ENCODE measurements around the gene PSMD10.

PSMD10 gene

DNA sequence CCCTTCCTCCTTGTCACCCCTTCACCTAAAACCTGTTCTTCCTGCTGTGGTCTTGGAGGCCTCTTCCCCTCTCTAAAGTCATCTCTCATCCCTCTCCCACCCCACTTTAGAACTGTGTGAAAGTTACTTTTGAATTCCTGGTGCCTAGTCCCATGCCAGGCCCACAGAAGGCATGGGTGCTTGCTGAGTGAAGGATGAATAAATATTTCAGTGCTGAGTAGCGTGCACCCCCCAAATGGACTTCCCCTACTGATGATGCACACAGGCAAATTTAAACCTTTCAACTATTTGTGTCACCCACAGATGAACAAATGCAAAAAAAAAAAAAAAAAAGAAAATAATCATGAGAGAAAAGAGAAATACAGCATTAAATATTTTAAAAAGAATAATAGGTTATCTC is 19.8 kb downstream of the PSMD10 start:
- no peak for DNase-seq

DNA sequence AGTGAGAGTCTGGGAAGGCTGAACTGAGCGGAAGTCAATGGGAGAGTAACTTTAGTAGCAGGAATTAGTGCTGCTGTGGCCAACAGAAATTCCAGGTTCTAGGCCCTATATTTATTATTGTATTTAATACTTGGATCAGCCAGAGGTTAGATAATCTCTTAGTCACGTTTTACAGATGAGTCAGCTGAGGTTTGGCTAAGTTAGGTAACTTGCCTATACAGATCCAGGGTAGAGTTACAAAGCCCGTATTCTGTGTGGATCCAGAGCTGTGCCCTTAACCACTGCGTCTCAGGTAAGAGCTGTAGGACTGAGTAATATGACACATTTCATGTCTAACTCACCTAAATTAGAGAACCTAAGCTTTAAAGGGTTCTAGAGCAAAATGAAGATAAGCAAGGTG is 20.5 kb downstream of the PSMD10 start:
- DNase-seq, result no peak

DNA sequence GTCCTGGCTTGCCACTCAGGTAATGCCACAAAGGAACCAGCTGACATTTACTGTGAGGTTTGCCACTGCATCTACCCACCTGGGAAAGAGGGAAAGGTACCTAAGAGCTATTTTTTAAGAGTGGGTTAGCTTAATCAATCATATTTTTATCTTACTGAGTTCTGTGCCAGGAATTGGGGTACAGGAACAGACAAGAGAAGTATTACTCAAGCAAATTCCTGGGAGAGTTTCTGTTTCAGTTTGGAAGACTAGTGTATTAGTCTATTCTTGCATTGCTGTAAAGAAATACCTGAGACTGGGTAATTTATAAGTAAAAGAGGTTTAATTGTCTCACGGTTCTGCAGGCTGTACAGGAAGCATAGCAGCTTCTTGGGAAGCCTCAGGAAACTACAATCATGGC is 23.2 kb downstream of the PSMD10 start:
- DNase-seq, result no peak

DNA sequence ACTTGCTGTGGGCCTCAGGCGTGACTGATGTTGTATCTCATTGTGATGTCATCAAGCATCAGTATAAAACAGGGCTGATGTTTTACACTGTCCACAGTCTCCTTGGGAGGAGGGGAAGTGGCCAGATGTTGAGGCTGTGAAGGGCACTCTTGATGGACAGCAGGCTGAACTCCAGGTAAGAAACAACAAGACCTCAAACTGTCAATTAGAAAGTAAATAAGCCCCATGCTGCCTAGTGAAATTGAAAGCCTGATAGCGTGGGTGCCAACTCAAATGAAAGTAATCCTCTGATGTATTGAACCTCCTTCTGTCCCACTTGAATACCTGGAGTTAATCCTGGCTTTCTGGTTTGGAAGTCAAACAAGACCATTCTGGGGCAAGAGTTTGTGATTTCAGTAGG is 26.7 kb downstream of the PSMD10 start:
- DNase-seq, result no peak

DNA sequence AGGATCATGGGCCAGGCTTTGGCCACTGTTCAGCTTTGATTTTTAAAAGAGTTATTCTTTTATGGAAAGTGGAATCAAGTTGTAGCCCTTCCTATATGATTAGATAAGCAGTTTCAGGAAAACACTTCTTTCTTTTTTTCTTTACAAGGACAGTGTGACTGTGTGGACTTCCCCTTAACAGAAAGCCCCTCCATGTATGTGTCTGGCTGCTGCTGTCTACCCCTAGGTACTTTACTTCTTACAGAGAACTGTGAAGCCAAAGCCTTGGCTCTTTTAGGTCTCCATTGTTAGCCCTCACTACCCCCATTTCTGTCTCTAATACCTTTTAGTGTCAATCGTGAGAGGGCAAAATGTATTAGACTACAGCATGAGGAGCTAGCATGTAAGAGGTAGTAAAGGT is 27.3 kb downstream of the PSMD10 start:
- no peak for DNase-seq

DNA sequence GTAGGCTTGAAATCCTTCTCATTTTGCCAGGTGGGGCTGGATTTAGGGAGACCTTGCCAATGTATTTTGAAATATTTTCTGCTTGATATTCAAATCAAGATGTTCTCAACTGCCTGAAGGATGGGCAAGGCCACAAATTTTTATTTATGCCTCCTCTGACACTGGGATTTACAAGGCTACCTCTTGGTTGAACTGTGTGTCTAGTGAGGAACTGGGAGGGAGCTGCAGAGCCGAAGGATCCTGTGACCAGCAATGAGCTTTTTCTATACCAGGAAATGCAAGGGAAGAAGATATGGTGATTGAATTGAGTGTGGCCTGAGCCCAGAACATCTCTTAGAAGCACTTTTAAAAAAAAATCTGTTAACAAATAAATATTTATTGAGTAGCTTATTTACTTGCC is 31.5 kb downstream of the PSMD10 start:
- DNase-seq, result no peak

DNA sequence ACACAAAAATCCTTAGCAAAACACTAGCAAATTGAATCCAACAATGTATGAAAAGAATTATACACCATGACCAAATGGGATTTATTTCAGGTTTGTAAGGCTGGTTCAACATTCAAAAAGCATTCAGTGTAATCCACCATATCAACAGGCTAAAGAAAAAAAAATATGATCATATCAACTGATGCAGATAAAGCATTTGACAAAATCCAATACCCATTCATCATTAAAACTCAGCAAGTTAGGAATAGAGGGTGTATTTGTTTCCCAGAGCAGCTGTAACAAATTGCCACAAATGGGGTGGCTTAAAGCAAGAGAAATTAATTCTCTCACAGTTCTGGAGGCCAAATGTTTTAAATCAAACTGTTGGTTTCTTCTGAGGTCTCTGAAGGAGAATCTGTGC is 35.8 kb downstream of the PSMD10 start:
- DNase-seq, result no peak

DNA sequence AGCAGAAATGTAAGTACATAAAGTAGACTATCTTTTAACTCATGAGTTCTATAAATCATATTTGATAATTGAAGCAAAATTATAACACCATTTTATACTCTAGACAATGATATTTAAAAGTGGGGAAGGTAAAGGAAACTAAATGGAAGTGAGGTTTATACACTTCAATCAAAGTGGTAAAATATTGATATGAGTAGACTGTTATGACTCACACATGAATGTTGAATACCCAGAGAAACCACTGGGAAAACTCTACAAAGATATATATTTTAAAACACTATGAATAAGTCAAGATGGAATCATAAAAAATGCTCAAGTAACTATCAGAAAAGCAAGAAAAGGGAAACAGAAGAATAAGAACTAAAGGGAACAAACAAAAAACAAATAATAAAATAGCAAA is 38.1 kb downstream of the PSMD10 start:
- no peak for DNase-seq

DNA sequence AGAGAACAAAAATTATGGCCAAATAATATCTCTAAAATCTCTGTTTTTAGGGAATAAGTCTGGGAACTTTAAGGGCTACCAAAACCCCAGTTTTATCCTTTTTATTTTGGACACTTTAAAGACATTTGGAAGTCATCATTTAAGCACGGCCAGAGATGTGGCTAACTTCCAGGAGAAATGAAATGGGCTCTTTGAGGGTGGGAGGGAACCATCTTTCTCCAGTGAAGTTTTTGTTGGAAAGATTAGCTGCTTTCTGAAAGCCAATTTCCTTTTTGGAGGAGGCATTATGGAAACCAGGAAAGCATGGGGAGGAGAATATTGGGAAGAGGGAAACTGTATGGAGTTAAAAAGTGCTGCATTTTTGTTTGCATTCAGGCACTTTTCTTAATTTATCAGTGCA is 41.7 kb downstream of the PSMD10 start:
- DNase-seq, result no peak

DNA sequence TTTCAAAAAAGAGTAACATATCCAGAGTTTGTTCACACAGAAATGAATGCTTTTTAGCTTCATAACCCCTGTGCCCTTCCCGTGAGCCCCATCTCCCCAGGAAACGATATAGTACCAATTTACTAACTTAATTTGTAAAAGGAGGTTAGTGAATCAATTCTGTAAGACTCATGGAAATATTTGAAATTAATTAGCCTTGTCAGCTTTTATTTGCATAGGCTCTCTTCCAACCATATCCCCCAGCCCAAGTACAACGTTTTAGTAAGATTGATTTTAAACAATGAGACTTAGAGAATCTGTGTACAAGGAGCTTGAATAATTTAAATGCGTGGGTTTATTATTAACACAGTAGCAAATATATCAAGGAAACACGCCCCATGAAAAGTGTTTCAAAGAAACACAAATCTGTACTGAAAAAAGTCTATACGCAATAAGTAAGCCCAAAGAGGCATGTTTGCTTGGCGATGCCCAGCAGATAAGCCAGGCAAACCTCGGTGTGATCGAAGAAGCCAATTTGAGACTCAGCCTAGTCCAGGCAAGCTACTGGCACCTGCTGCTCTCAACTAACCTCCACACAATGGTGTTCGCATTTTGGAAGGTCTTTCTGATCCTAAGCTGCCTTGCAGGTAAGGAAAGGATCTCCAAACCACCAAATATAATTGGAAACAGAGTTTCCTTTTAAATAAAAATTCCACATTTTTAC is 46.6 kb downstream of the PSMD10 start, which contains the start of gene VSIG1:
Gene VSIG1 (plus strand): TSS at position 512 of the 703 bp plus-strand sequence. CDS start 66 bp downstream, at position 578.
- DNase-seq, result no peak

DNA sequence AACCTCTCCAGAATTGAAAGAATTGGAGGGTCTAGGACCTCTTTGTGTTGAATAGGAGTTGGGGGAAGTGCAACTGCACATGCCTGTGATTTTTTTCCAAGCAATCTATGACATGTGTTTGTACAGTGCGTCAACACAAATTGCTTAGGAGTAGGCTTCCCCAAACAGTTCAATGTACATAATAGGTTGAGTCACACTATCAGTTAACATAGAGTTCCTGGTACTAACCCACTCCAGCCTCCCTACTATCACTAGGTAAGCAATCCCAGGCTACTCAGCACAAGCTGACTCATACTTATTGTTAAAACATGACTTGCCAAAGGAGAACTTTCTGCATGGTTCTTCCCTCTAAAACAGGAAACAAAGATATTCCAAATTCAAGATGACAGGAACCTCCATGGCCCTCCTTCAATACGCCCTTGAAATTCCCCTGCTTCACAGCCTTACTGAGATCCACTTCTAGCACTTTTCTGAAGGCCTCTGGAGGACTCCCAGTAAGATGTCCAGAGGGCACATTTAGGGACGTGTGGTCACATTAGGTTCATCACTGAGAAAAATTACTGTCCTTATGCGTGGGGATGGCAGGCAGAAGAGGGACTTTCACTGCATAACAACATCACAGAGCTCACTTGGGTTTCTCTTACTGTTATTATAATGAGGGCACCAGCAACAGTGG is 54.9 kb downstream of the PSMD10 start:
- no peak for DNase-seq

DNA sequence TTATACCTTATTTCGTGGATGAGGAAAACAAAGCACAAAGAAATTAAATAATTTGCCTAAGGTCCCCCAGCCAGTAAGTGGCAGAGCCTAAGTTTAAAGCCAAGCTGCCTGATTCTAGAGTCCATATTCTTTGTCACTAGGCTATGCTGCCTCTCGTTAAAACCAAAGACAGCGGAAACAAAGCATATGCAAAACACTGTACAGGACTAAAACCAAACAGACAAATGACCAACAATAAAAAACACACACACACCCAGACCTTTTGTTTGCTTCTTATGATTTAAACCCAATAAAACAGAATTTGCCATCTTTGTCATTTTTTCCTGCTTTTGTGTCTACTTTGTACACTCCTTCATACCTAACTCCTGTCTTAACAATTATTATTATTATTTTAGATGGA is 56.6 kb downstream of the PSMD10 start:
- DNase-seq, result no peak

Measured in activated effector memory CD4-positive, alpha-beta T cell treated with anti-CD3 and anti-CD28 coated beads, Interleukin-2, amount 50 U/mL, for 16 hours (primary cell).